GM23338 (cell line): ENCODE data around the gene SNX5.

Experiments used
- CREB1 ChIP-seq: fragments of 250-450 bp; sonication (Bioruptor Pico); IDR thresholded peaks from 2 replicates; pipeline ENCODE4 v1.5.0; 2020; ENCODE audit warnings: low read depth, mild to moderate bottlenecking, moderate library complexity
- EZH2 ChIP-seq: fragments of 200-600 bp; sonication (generic); IDR thresholded peaks from one replicate; pipeline ENCODE4 v1.8.0; 2017; ENCODE audit warnings: antibody characterized with exemption, mild to moderate bottlenecking, low read depth; ENCODE audit not compliant: unreplicated experiment
- EZH2phosphoT487 ChIP-seq: fragments of 200-600 bp; sonication (generic); IDR thresholded peaks from one replicate; pipeline ENCODE4 v1.8.1; 2018; ENCODE audit warnings: antibody characterized with exemption; ENCODE audit not compliant: unreplicated experiment
- STAT1 ChIP-seq: IDR thresholded peaks from one replicate; pipeline ENCODE4 v1.6.1; 2016; ENCODE audit warnings: antibody characterized with exemption; ENCODE audit not compliant: unreplicated experiment
- TF ChIP-seq, protein P1 (sequence below), 2 experiments: fragments of 200-600 bp in 1 of 2; sonication (generic) in 1 of 2; conservative IDR thresholded peaks; 2 replicates each; pipeline versions ENCODE4 v1.5.1 to v1.6.1; 2016 to 2017; ENCODE audit warnings: antibody characterized with exemption in 2 of 2, low read depth in 2 of 2, mild to moderate bottlenecking in 2 of 2, moderate library complexity in 1 of 2
- TF ChIP-seq, protein P2 (sequence below): IDR thresholded peaks from one replicate; pipeline ENCODE4 v1.6.1; 2018; ENCODE audit warnings: antibody characterized with exemption; ENCODE audit not compliant: unreplicated experiment

- TF ChIP-seq, protein P1, sequence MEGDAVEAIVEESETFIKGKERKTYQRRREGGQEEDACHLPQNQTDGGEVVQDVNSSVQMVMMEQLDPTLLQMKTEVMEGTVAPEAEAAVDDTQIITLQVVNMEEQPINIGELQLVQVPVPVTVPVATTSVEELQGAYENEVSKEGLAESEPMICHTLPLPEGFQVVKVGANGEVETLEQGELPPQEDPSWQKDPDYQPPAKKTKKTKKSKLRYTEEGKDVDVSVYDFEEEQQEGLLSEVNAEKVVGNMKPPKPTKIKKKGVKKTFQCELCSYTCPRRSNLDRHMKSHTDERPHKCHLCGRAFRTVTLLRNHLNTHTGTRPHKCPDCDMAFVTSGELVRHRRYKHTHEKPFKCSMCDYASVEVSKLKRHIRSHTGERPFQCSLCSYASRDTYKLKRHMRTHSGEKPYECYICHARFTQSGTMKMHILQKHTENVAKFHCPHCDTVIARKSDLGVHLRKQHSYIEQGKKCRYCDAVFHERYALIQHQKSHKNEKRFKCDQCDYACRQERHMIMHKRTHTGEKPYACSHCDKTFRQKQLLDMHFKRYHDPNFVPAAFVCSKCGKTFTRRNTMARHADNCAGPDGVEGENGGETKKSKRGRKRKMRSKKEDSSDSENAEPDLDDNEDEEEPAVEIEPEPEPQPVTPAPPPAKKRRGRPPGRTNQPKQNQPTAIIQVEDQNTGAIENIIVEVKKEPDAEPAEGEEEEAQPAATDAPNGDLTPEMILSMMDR (conservative IDR thresholded peaks at IDR 0.05; ENCODE audit: low read depth in 2 of 2), result no peak
- no peak for TF ChIP-seq EZH2
- TF ChIP-seq, protein P2, sequence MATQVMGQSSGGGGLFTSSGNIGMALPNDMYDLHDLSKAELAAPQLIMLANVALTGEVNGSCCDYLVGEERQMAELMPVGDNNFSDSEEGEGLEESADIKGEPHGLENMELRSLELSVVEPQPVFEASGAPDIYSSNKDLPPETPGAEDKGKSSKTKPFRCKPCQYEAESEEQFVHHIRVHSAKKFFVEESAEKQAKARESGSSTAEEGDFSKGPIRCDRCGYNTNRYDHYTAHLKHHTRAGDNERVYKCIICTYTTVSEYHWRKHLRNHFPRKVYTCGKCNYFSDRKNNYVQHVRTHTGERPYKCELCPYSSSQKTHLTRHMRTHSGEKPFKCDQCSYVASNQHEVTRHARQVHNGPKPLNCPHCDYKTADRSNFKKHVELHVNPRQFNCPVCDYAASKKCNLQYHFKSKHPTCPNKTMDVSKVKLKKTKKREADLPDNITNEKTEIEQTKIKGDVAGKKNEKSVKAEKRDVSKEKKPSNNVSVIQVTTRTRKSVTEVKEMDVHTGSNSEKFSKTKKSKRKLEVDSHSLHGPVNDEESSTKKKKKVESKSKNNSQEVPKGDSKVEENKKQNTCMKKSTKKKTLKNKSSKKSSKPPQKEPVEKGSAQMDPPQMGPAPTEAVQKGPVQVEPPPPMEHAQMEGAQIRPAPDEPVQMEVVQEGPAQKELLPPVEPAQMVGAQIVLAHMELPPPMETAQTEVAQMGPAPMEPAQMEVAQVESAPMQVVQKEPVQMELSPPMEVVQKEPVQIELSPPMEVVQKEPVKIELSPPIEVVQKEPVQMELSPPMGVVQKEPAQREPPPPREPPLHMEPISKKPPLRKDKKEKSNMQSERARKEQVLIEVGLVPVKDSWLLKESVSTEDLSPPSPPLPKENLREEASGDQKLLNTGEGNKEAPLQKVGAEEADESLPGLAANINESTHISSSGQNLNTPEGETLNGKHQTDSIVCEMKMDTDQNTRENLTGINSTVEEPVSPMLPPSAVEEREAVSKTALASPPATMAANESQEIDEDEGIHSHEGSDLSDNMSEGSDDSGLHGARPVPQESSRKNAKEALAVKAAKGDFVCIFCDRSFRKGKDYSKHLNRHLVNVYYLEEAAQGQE, result no peak
- no peak for TF ChIP-seq EZH2phosphoT487
- TF ChIP-seq CREB1 (CRISPR knock-in tag), result no peak
- no peak for TF ChIP-seq STAT1
Measured at GRCh38 chr20:17958373-17959256, 10.0 kb downstream of the SNX5 start.
